VCaP (cell line): ENCODE measurements around the gene LCE1A.

Experiments used
- H3K27ac ChIP-seq: fragments of 450-650 bp; 2 replicates; pipeline ENCODE4 v1.5.1; 2017
- TF ChIP-seq, protein P1 (sequence below): fragments of 450-650 bp; conservative IDR thresholded peaks from 2 replicates; pipeline ENCODE4 v1.5.1; 2017; ENCODE audit warnings: mild to moderate bottlenecking, moderate library complexity

Gene LCE1A, protein sequence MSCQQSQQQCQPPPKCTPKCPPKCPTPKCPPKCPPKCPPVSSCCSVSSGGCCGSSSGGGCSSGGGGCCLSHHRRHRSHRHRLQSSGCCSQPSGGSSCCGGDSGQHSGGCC

DNA sequence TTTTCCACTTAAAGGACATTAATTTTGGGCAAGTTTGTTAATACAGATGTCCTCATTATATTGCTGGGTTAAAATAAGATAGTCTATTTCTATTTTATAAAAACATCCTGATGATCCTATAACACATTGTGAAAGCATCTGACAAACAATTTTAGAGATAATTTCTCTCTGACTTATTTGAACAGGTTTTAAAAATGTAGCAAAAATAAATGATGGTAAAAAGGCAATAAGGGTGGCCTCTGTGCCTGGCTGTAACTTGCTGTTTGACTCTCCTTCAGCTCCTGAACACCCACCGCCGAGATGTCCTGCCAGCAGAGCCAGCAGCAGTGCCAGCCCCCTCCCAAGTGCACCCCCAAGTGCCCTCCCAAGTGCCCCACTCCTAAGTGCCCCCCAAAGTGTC lies at the start of gene LCE1A:
LCE1A (plus strand) TSS at position 301 of the 400 bp plus-strand sequence; CDS start at position 301, 0 bp downstream.
- TF ChIP-seq, protein P1, sequence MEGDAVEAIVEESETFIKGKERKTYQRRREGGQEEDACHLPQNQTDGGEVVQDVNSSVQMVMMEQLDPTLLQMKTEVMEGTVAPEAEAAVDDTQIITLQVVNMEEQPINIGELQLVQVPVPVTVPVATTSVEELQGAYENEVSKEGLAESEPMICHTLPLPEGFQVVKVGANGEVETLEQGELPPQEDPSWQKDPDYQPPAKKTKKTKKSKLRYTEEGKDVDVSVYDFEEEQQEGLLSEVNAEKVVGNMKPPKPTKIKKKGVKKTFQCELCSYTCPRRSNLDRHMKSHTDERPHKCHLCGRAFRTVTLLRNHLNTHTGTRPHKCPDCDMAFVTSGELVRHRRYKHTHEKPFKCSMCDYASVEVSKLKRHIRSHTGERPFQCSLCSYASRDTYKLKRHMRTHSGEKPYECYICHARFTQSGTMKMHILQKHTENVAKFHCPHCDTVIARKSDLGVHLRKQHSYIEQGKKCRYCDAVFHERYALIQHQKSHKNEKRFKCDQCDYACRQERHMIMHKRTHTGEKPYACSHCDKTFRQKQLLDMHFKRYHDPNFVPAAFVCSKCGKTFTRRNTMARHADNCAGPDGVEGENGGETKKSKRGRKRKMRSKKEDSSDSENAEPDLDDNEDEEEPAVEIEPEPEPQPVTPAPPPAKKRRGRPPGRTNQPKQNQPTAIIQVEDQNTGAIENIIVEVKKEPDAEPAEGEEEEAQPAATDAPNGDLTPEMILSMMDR = no peak
- no peak within 1 kb of the TSS for H3K27ac ChIP-seq

DNA sequence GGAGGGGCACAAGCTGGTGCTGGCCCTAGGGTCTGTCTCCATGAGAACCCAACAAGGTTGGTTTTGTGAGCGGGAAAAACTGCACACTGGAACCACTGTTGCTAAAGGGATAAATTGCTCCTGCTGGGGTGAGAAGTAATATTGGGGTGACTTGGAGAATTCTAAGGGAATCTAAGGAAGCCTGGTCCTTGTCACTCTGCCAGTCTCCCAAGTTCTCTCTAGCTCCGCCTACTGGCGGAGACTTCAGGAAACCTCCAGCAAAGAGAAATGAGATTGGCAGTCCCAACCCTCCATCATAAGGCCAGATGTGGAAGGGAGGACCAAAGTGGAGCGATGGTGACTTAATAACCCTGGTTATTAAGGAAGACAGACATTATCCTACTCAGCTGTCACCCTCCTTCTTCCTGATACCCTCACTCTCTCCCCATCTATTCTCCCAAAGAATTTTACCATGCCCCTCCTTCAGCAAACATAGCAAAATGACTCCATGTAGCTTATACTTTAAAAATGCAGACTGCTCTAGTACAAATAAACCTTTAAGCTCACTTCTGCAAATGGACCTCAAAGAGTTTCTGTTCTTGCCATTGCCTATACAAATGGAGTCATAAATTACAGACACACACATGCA lies 49.6 kb upstream of the LCE1A start:
- peak overlapping the region; percentile 95 for H3K27ac ChIP-seq
- TF ChIP-seq, protein P1 = peak; percentile 14; the same call in 1 of the 2 replicates

DNA sequence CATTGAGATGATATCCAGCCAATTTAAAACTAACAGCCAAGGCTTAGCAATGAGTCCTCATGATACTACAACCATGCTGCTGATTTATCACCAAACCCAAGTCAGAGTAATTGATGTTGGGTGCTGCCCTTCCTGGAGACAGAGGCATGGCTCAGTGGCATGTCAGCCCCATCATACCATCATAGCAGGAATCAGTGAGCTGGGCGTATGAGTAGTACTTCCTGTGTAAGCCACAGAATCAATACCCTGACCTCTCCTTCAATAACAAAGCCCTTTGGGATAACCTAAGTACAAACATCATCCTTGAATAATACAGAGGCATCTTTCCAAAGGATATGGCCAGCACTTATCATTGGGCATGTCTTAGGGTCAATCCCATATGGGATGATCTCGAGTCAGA lies 44.2 kb upstream of the LCE1A start:
- TF ChIP-seq, protein P1 = no peak
- H3K27ac ChIP-seq = no peak overlapping the region; the same call in 1 of the 2 replicates

DNA sequence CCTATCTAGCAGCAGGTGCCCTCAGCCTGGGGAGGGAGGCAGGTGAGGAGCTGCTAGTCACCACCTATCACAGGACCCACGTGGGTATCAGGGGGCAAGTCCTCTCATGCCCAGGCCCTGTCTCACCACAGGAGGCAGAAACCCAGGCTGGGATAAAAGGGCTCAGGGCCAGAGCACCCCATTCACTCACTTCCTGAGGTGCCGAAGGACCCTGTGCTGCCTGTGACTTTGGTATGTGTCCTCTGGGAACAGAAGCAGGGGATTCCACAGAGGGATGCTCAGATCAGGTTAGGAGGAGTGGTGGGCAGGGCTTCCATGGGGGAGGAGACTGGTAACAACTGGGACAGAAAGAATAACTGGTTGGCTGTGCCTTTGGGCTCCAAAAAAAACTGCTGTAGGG lies 41.2 kb upstream of the LCE1A start, which contains the start of gene LCE1E:
LCE1E (plus strand) TSS at position 181 of the 400 bp plus-strand sequence. CDS start 1,043 bp downstream, outside the sequence.
- H3K27ac ChIP-seq = peak within 1 kb of the TSS; percentile 41; the same call in 1 of the 2 replicates
- TF ChIP-seq, protein P1 = no peak

DNA sequence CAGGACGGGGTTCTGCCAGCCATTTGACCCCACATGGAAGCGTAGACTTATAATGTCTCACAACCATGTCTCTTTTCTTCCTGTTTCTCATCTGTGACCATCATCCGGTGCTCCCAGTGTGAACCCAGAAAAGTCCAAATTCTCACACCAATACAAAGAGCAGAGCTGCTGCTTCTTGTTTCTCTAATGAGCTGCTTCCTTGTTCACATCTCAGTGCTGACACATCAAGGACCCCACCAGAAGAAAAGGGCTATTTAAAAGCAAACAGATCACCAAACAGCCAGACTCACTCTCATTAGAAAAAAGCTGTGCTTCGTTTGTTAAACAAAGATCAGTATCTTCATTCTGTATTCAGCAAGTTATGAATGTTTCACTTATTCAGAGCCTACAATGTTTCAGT lies 31.6 kb upstream of the LCE1A start:
- no peak overlapping the region for H3K27ac ChIP-seq
- TF ChIP-seq, protein P1 = no peak

DNA sequence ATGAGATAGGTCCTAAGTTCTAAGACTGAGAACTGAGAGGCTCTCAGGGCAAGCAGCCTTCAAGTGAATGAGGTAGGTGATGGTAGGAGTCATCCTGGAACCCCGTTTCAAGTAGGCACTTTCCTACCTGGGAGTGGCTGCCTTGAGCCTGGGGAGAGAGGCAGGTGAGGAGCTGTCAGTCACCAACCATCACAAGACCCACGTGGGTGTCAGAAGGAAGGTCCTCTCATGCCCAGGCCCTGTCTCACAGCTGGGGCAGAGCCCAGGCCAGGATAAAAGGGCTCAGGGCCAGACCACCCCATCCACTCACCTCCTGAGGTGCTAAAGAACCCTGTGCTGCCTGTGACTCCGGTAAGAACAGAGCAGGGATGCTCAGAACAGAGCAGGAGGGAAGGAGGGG lies 30.9 kb upstream of the LCE1A start, which contains the start of gene LCE1D:
LCE1D (plus strand) TSS at position 301 of the 400 bp plus-strand sequence. CDS start 1,074 bp downstream, outside the sequence.
- TF ChIP-seq, protein P1 = no peak
- no peak within 1 kb of the TSS for H3K27ac ChIP-seq

DNA sequence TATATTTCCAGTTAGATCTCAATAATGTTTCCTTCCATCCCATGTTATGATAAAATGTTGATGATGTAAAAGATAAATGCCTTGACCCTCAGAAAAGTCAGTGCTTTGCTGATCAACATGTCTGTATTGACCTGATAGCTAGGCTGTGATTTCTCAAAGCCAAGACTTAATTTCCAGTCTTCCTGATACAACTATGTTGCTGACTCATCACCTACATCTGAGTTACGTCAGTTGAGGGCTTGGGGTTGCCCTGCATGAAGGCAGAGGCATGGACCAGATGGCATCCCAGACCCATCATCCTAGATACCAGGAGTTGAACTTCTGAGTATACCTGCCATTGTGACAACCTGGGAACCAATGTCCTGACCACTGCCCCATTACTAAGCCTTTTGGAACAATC lies 25.9 kb upstream of the LCE1A start:
- TF ChIP-seq, protein P1 = no peak
- no peak overlapping the region for H3K27ac ChIP-seq
